ENCODE measurements around the gene C1orf141.

The C1orf141 gene

DNA sequence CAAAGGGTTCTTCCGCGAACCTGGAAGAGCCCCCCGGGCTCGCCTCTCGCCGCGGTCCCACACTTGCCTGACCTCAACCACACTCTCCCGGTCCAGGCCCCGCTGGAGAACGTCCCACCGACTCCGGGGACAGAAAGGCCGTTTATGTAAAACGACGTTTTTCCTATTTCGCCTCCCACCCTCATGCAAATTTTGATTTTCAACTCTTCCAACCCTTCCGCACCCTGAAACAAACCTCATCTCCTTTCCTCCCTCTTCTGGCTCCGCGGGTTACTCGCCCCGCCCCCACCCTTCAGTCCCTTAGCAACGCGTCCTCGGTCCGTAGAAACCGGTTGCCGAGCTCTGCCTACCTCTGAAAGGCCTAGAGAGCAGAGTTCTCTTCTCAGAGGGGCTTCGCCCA lies at the start of gene C1orf141:
Gene C1orf141 (minus strand): TSS at position 276 of the 400 bp plus-strand sequence. CDS start 7,730 bp downstream, outside the sequence.
- no peak for DNase-seq
- TF ChIP-seq, protein P1, sequence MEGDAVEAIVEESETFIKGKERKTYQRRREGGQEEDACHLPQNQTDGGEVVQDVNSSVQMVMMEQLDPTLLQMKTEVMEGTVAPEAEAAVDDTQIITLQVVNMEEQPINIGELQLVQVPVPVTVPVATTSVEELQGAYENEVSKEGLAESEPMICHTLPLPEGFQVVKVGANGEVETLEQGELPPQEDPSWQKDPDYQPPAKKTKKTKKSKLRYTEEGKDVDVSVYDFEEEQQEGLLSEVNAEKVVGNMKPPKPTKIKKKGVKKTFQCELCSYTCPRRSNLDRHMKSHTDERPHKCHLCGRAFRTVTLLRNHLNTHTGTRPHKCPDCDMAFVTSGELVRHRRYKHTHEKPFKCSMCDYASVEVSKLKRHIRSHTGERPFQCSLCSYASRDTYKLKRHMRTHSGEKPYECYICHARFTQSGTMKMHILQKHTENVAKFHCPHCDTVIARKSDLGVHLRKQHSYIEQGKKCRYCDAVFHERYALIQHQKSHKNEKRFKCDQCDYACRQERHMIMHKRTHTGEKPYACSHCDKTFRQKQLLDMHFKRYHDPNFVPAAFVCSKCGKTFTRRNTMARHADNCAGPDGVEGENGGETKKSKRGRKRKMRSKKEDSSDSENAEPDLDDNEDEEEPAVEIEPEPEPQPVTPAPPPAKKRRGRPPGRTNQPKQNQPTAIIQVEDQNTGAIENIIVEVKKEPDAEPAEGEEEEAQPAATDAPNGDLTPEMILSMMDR (IDR thresholded peaks at IDR 0.05), result no peak
- no peaks in the 10 kb centered on the region for H3K9me3 ChIP-seq
- H3K27ac ChIP-seq, result no peak within 1 kb of the TSS
- peak within 1 kb of the TSS; percentile 20 to 37 for H3K4me3 ChIP-seq
- no peaks in the 10 kb centered on the region for H3K36me3 ChIP-seq
- intact Hi-C loops (cut with DNase I; ENCODE audit: low total_unique reads), result loop anchor here (10.0 kb wide), 2 partner anchors 70 to 230 kb away; no protein-coding TSS in a partner anchor
- H3K4me1 ChIP-seq, result peaks cover 0 to 9% (median 5%) of the 10 kb centered on the region in 4 donors
- no peaks in the 10 kb centered on the region for H3K27me3 ChIP-seq

DNA sequence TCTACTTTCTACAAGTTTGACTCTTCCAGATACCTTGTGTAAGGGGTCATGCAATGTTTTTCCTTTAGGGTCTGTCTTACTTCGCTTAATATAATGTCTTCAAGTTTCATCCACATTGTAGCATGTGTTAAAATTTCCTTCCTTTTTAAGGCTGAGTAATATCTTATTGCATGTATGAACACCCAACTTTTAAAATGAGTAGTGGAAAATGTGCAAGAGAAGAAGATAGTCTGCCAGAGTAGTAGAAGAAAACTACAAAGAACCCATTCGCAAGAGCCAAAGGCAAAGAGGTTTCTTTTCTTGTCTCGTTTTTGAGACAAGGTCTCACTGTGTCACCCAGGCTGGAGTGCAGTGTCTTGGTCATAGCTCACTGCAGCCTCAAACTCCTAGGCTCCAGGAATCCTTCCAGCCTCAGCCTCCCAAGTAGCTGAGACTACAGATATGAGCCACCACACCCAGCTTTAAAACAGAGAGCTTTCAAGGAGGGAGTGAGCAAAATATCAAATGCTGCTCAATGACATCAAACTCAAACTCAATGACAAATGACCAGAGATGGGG lies 40.8 kb upstream of the C1orf141 start:
- Histone ChIP-seq H3K36me3 (no peaks in the 10 kb centered on the region), H3K9me3 (no peaks in the 10 kb centered on the region), H3K4me3 (no peak overlapping the region), H3K27me3 (no peaks in the 10 kb centered on the region), H3K27ac (no peak overlapping the region), H3K4me1 (no peaks in the 10 kb centered on the region)
- TF ChIP-seq, protein P1 (IDR thresholded peaks at IDR 0.05), result no peak
- no peak for DNase-seq
- intact Hi-C loops (cut with DNase I; ENCODE audit: low total_unique reads), result no loop called here

DNA sequence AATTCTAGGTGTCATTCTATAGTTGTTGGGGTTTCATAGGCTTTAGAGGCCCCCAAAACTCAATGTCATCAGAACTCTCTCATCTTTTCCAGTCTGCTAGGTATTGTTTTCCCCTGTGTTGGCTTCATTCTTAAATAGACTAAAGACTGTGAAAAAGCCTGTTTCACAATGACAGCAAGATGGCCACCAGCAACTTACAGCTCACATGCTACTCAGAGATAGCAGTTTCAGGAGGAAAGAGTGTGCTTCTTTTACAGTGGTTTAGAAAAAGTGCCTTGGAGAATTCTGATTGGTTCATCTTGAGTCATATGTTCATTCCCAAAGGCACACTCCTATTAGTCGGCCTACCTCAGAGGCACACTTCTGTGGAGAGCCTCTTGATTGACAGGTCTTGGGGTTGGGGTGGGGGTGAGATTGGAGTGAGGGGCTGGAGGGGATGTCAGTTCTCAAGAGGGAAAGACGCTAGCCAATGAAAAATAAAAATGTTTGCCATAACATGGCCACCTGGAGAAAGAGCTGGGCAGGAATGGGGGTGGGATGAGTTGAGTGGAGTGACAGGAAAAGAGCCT lies 40.0 kb upstream of the C1orf141 start:
- intact Hi-C loops (cut with DNase I; ENCODE audit: low total_unique reads), result no loop called here
- DNase-seq, result no peak
- Histone ChIP-seq H3K4me3 (no peak overlapping the region), H3K27ac (no peak overlapping the region), H3K4me1 (no peaks in the 10 kb centered on the region), H3K27me3 (no peaks in the 10 kb centered on the region), H3K36me3 (no peaks in the 10 kb centered on the region), H3K9me3 (no peaks in the 10 kb centered on the region)
- TF ChIP-seq, protein P1 (IDR thresholded peaks at IDR 0.05), result no peak

DNA sequence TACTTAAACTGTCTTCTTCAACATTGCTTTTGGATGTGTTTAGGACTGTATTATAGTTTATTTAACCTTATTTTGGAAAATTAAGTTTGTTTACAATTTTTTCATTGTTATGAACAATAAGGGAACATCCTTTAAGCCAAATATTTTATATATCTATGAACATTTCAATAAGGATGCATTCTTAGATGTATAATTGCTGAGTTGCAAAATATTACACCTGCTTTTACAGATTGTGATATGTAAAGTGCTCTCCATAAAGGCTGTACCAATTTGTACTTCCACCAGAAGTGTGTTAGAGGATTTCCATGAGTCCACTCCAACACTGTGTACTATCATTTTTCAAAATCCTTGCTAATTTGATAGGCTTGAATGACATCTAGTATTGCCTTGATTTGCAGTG lies 39.2 kb upstream of the C1orf141 start:
- intact Hi-C loops (cut with DNase I; ENCODE audit: low total_unique reads), result no loop called here
- H3K9me3 ChIP-seq, result no peaks in the 10 kb centered on the region
- H3K27ac ChIP-seq, result no peak overlapping the region
- H3K4me1 ChIP-seq, result no peaks in the 10 kb centered on the region
- TF ChIP-seq, protein P1 (IDR thresholded peaks at IDR 0.05), result no peak
- H3K27me3 ChIP-seq, result no peaks in the 10 kb centered on the region
- H3K4me3 ChIP-seq, result no peak overlapping the region
- no peak for DNase-seq
- H3K36me3 ChIP-seq, result no peaks in the 10 kb centered on the region

DNA sequence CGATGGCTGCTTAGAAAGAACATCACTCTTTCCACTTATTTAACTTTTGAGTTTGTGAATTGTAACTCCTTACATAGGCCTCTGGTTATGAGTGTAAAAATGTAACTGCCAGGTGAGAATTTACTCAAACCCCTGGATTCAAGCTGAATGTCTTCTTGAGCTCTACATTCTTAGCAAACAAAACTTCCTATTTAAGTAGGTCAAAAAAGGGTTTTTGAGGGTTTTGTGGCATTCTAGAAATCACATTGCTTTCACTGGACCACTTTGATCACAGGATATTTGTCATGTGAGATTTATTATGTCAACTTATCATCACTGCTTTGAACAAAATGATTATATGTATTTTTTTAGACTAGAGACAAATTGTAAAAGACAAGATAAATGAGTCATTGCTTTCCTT lies 37.2 kb upstream of the C1orf141 start:
- TF ChIP-seq, protein P1 (IDR thresholded peaks at IDR 0.05), result no peak
- H3K9me3 ChIP-seq, result no peaks in the 10 kb centered on the region
- no peaks in the 10 kb centered on the region for H3K4me1 ChIP-seq
- DNase-seq, result no peak
- no peaks in the 10 kb centered on the region for H3K27me3 ChIP-seq
- H3K4me3 ChIP-seq, result no peak overlapping the region
- intact Hi-C loops (cut with DNase I; ENCODE audit: low total_unique reads), result no loop called here
- no peaks in the 10 kb centered on the region for H3K36me3 ChIP-seq
- no peak overlapping the region for H3K27ac ChIP-seq

Data from tibial artery (tissue), 4 donors.